Mesenchymal stem cell (in vitro differentiated cells and primary cell): Measurements from ENCODE around the gene ZNF26. TPM values are rescaled to one million over a fixed set of nuclear protein-coding genes. Genes with fewer than 3 reads are reported as not detected.
"Not testable (repeated sequence)": the region's sequence is repeated elsewhere in the genome, so short reads cannot be mapped to it uniquely, and the experiment has no call there.

Experiments
- DNase-seq: peaks from one replicate; pipeline ENCODE4 v3.0.0-alpha.2; 2013
- H2AFZ ChIP-seq: one replicate; pipeline ENCODE4 v1.6.1; 2013; ENCODE audit warnings: low read depth, mild to moderate bottlenecking, control low read depth, inconsistent platforms, low read length, moderate library complexity
- H2AK5ac ChIP-seq: 2 replicates; pipeline ENCODE4 v1.6.1; 2013; ENCODE audit warnings: low read length, moderate library complexity, mild to moderate bottlenecking, inconsistent platforms; ENCODE audit not compliant: severe bottlenecking
- H2BK120ac ChIP-seq: one replicate; pipeline ENCODE4 v1.6.1; 2013; ENCODE audit warnings: low read depth, mild to moderate bottlenecking, inconsistent platforms, low read length, moderate library complexity
- H2BK12ac ChIP-seq, 2 experiments: one replicate each; pipeline ENCODE4 v1.6.1; 2013; ENCODE audit warnings: inconsistent platforms in 2 of 2, low read length in 2 of 2, mild to moderate bottlenecking in 2 of 2, moderate library complexity in 2 of 2, control low read depth in 1 of 2
- H2BK15ac ChIP-seq: one replicate; pipeline ENCODE4 v1.6.1; 2013; ENCODE audit warnings: mild to moderate bottlenecking, low read depth, inconsistent platforms; ENCODE audit not compliant: poor library complexity, severe bottlenecking
- H2BK5ac ChIP-seq: 2 replicates; pipeline ENCODE4 v1.6.1; 2013; ENCODE audit warnings: low read depth, mild to moderate bottlenecking, low read length, control low read depth, inconsistent platforms; ENCODE audit not compliant: poor library complexity, severe bottlenecking
- H3K14ac ChIP-seq, 2 experiments: one replicate each; pipeline ENCODE4 v1.6.1; 2013; ENCODE audit warnings: inconsistent platforms in 2 of 2, low read length in 2 of 2, control low read depth in 1 of 2, mild to moderate bottlenecking in 1 of 2, moderate library complexity in 1 of 2
- H3K18ac ChIP-seq, 2 experiments: one replicate each; pipeline ENCODE4 v1.6.1; 2013; ENCODE audit warnings: inconsistent platforms in 2 of 2, low read length in 2 of 2, control low read depth in 1 of 2, low read depth in 1 of 2, mild to moderate bottlenecking in 1 of 2
- H3K23ac ChIP-seq, 2 experiments: one replicate each; pipeline ENCODE4 v1.6.1; 2013; ENCODE audit warnings: inconsistent platforms in 2 of 2, low read length in 2 of 2, mild to moderate bottlenecking in 2 of 2, moderate library complexity in 2 of 2, control low read depth in 1 of 2
- H3K27ac ChIP-seq: 2 replicates; pipeline ENCODE4 v1.5.1; 2013; ENCODE audit warnings: mild to moderate bottlenecking, moderate library complexity, low read length, control low read depth, inconsistent platforms; ENCODE audit not compliant: poor library complexity, severe bottlenecking
- H3K27me3 ChIP-seq, 2 experiments: 2 replicates each; pipeline versions ENCODE4 v1.6.1 to v1.7.0; 2013; ENCODE audit warnings: low read length in 2 of 2, mild to moderate bottlenecking in 2 of 2, moderate library complexity in 2 of 2, control low read depth in 1 of 2, inconsistent platforms in 1 of 2; ENCODE audit not compliant: control insufficient read depth in 1 of 2, insufficient read depth in 1 of 2
- H3K36me3 ChIP-seq, 2 experiments: 2 replicates each; pipeline versions ENCODE4 v1.6.1 to v1.7.0; 2013; ENCODE audit warnings: low read length in 2 of 2, control low read depth in 1 of 2, inconsistent platforms in 1 of 2, low read depth in 1 of 2, mild to moderate bottlenecking in 1 of 2; ENCODE audit not compliant: insufficient read depth in 2 of 2, control insufficient read depth in 1 of 2
- H3K4ac ChIP-seq, 2 experiments: one replicate each; pipeline ENCODE4 v1.6.1; 2013; ENCODE audit warnings: inconsistent platforms in 2 of 2, low read length in 2 of 2, mild to moderate bottlenecking in 2 of 2, moderate library complexity in 2 of 2, control low read depth in 1 of 2, low read depth in 1 of 2
- H3K4me1 ChIP-seq: 2 replicates; pipeline ENCODE4 v1.6.1; 2013; ENCODE audit warnings: low read depth, low read length, control low read depth; ENCODE audit not compliant: control insufficient read depth, insufficient read depth
- H3K4me2 ChIP-seq: 2 replicates; pipeline ENCODE4 v1.6.1; 2013; ENCODE audit warnings: low read length, mild to moderate bottlenecking, inconsistent platforms; ENCODE audit not compliant: poor library complexity, severe bottlenecking
- H3K4me3 ChIP-seq, 2 experiments: 2 replicates each; pipeline versions ENCODE4 v1.5.1 to v1.7.0; 2013; ENCODE audit warnings: low read length in 2 of 2, mild to moderate bottlenecking in 2 of 2, control low read depth in 1 of 2, low read depth in 1 of 2; ENCODE audit not compliant: insufficient read depth in 1 of 2
- H3K79me1 ChIP-seq: replicated peaks from 2 replicates; pipeline ENCODE4 v1.6.1; 2013; ENCODE audit warnings: mild to moderate bottlenecking, control low read depth, low read length, inconsistent platforms; ENCODE audit not compliant: poor library complexity, severe bottlenecking
- H3K9ac ChIP-seq: 2 replicates; pipeline ENCODE4 v1.7.0; 2013; ENCODE audit warnings: mild to moderate bottlenecking, low read length, moderate library complexity
- H3K9me3 ChIP-seq: 2 replicates; pipeline ENCODE4 v1.7.0; 2013; ENCODE audit warnings: mild to moderate bottlenecking, low read length; ENCODE audit not compliant: control insufficient read depth
- H4K8ac ChIP-seq: one replicate; pipeline ENCODE4 v1.6.1; 2013; ENCODE audit warnings: inconsistent platforms, mild to moderate bottlenecking, low read length, moderate library complexity
- H4K91ac ChIP-seq: one replicate; pipeline ENCODE4 v1.6.1; 2013; ENCODE audit warnings: mild to moderate bottlenecking, low read length, inconsistent platforms
- WGBS: methylation state at CpG from one replicate; pipeline ENCODE4 v1.1.7; 2013; ENCODE audit warnings: mixed read lengths; 5-methylcytosine and 5-hydroxymethylcytosine counted together
- polyA plus RNA-seq, 2 experiments: library from polyadenylated mRNA; stranded (reverse); fragments of 200-250 nt; gene quantifications; one replicate each; pipeline ENCODE4 v1.2.3, GENCODE V29; 2013

ZNF26 gene
- 3.5 TPM for polyA plus RNA-seq (2013, experiment 1 of 2)
- 3.1 TPM for polyA plus RNA-seq (2013, experiment 2 of 2)

GRCh38 chr12:132986001-132986884, at the start of gene ZNF26:
TSS of gene ZNF26 (plus strand) at chr12:132986367. CDS start at chr12:132986841, 474 bp downstream.
- peak within 1 kb of the TSS; percentile 67 to 96 for H3K18ac ChIP-seq
- peak within 1 kb of the TSS; percentile 97 for H4K8ac ChIP-seq
- peaks cover 40% of the 10 kb centered on the region for H3K9me3 ChIP-seq
- H3K36me3 ChIP-seq, result peaks cover 11 to 17% of the 10 kb centered on the region in 2 experiments
- H2AFZ ChIP-seq, result peak within 1 kb of the TSS; percentile 85
- H3K14ac ChIP-seq, result peak within 1 kb of the TSS in 1 of 2 experiments; percentile 57
- H3K4me2 ChIP-seq, result peak within 1 kb of the TSS; percentile 81
- no peak within 1 kb of the TSS for H2AK5ac ChIP-seq
- peak; percentile 92 for DNase-seq
- peak within 1 kb of the TSS; percentile 82 for H4K91ac ChIP-seq
- H3K27me3 ChIP-seq, result no peaks in the 10 kb centered on the region
- peak within 1 kb of the TSS; percentile 64 for H2BK120ac ChIP-seq
- H3K4ac ChIP-seq, result peak within 1 kb of the TSS; percentile 64 to 88
- WGBS, result 3% methylated on average over 73 of the region's 76 CpGs
- H3K27ac ChIP-seq, result peak within 1 kb of the TSS; percentile 77
- peak within 1 kb of the TSS; percentile 94 for H3K9ac ChIP-seq
- no peak within 1 kb of the TSS for H3K23ac ChIP-seq
- H3K79me1 ChIP-seq, result peaks cover 5% of the 10 kb centered on the region
- no peak within 1 kb of the TSS for H2BK15ac ChIP-seq
- peaks cover 5% of the 10 kb centered on the region for H3K4me1 ChIP-seq
- peak within 1 kb of the TSS in 1 of 2 experiments; percentile 7 for H2BK12ac ChIP-seq
- H2BK5ac ChIP-seq, result peak within 1 kb of the TSS; percentile 32
- peak within 1 kb of the TSS; percentile 93 to 100 for H3K4me3 ChIP-seq

- not testable (repeated sequence) for H2AFZ ChIP-seq, H3K9ac ChIP-seq, H2BK5ac ChIP-seq, H2BK120ac ChIP-seq, H3K79me1 ChIP-seq, H3K4me2 ChIP-seq, H2BK12ac ChIP-seq, H3K4ac ChIP-seq, H3K4me1 ChIP-seq, H3K27ac ChIP-seq, DNase-seq, H4K8ac ChIP-seq, H3K18ac ChIP-seq, H3K27me3 ChIP-seq, H3K23ac ChIP-seq, H3K14ac ChIP-seq, H2BK15ac ChIP-seq, H2AK5ac ChIP-seq, H4K91ac ChIP-seq
- H3K36me3 ChIP-seq, result peaks cover 30 to 59% of the 10 kb centered on the region in 2 experiments
- WGBS, result 100% methylated on average over 4 of the region's 8 CpGs
- peak overlapping the region in 1 of 2 experiments; percentile 35 for H3K4me3 ChIP-seq
- peaks cover 78% of the 10 kb centered on the region for H3K9me3 ChIP-seq
Measured at GRCh38 chr12:132936921-132937320, 49.2 kb upstream of the ZNF26 start.

GRCh38 chr12:132937476-132937875, 48.7 kb upstream of the ZNF26 start:
- Histone ChIP-seq H3K23ac (no peak overlapping the region), H3K14ac (no peak overlapping the region), H3K4me1 (no peaks in the 10 kb centered on the region), H2BK15ac (no peak overlapping the region), H3K4me3 (peak overlapping the region in 1 of 2 experiments; percentile 40), H3K27me3 (no peaks in the 10 kb centered on the region), H3K27ac (no peak overlapping the region), H2AFZ (no peak overlapping the region), H3K4me2 (no peak overlapping the region), H3K79me1 (no peaks in the 10 kb centered on the region), H2BK12ac (no peak overlapping the region), H4K91ac (no peak overlapping the region), H2AK5ac (no peak overlapping the region), H3K9me3 (peaks cover 78% of the 10 kb centered on the region), H4K8ac (no peak overlapping the region), H3K36me3 (peaks cover 33 to 59% of the 10 kb centered on the region in 2 experiments), H3K9ac (no peak overlapping the region), H2BK120ac (no peak overlapping the region), H3K18ac (no peak overlapping the region), H2BK5ac (no peak overlapping the region), H3K4ac (no peak overlapping the region)
- no peak for DNase-seq
- 100% methylated on average over 1 of the region's 2 CpGs for WGBS

- H3K23ac ChIP-seq, H3K14ac ChIP-seq, H4K91ac ChIP-seq, H2AFZ ChIP-seq, H2AK5ac ChIP-seq, DNase-seq, H3K27ac ChIP-seq, H3K4me1 ChIP-seq, H3K4ac ChIP-seq, H2BK120ac ChIP-seq, H3K9ac ChIP-seq, H3K4me2 ChIP-seq, H3K4me3 ChIP-seq, H3K27me3 ChIP-seq, H3K18ac ChIP-seq, H2BK5ac ChIP-seq, H2BK12ac ChIP-seq, H3K79me1 ChIP-seq, H2BK15ac ChIP-seq, H4K8ac ChIP-seq: not testable (repeated sequence)
- H3K36me3 ChIP-seq, result peaks cover 43 to 59% of the 10 kb centered on the region in 2 experiments
- peaks cover 78% of the 10 kb centered on the region for H3K9me3 ChIP-seq
- 100% methylated on average over 13 of the region's 25 CpGs for WGBS
Measured at GRCh38 chr12:132938807-132939206, 47.4 kb upstream of the ZNF26 start.
